Stimulated activated naive B cell treated with anti-CD40 and anti-IgM and Interleukin-4, amounts not matched to agents 10 μg/mL and 1 μg/mL and 100 μg/mL, for 72 hours (primary cell): ENCODE results near the gene NFIB.

Experiments
- ATAC-seq, 2 donors: fragments of 150-1000 bp; cut with Tn5 transposase; replicated peaks; 2 replicates each; pipeline ENCODE4 v1.10.0; 2021; ENCODE audit warnings: moderate library complexity in 1 of 2
- DNase-seq: peaks from one replicate; pipeline ENCODE4 v3.0.0; 2021
- H3K27ac Mint-ChIP-seq: one replicate; pipeline ENCODE4 v1.8.0; 2022; ENCODE audit warnings: mild to moderate bottlenecking, mixed read lengths
- H3K27me3 Mint-ChIP-seq, 2 donors: one replicate each; pipeline ENCODE4 v1.8.0; 2022; ENCODE audit warnings: mixed read lengths in 2 of 2
- H3K36me3 Mint-ChIP-seq, 2 donors: one replicate each; pipeline ENCODE4 v1.8.0; 2022; ENCODE audit warnings: mixed read lengths in 2 of 2, mild to moderate bottlenecking in 1 of 2
- H3K4me1 Mint-ChIP-seq, 2 donors: one replicate each; pipeline ENCODE4 v1.8.0; 2022; ENCODE audit warnings: mixed read lengths in 2 of 2, mild to moderate bottlenecking in 1 of 2
- H3K4me3 Mint-ChIP-seq, 2 donors: one replicate each; pipeline ENCODE4 v1.8.0; 2022; ENCODE audit warnings: mild to moderate bottlenecking in 2 of 2, mixed read lengths in 2 of 2, moderate library complexity in 1 of 2
- H3K9me3 Mint-ChIP-seq, 2 donors: one replicate each; pipeline ENCODE4 v1.8.0; 2022; ENCODE audit warnings: mixed read lengths in 2 of 2, mild to moderate bottlenecking in 1 of 2

The NFIB gene

DNA sequence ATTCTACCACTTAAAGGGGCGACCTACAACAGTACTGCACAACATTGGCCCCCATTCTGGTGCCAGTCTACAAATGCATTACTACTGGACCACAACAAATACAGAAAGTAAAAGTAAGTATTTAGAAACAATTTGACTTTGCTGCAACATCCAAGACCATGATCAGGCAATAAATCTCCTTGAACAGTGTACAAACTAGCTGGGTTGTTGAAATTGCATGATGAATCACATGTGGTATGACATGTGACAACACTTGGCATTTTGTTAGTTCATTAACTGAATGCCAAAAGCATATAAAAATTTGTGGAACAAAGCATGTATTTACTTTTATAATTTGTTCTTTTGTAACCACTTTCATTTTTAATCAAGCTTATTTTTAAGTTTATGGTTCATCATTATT, 270.5 kb downstream of the NFIB start:
- ATAC-seq (no peak), DNase-seq (no peak)
- Mint-ChIP-seq H3K4me1 (no peaks in the 10 kb centered on the region), H3K27ac (no peak overlapping the region), H3K36me3 (no peaks in the 10 kb centered on the region), H3K9me3 (no peaks in the 10 kb centered on the region), H3K27me3 (no peaks in the 10 kb centered on the region), H3K4me3 (no peak overlapping the region)

DNA sequence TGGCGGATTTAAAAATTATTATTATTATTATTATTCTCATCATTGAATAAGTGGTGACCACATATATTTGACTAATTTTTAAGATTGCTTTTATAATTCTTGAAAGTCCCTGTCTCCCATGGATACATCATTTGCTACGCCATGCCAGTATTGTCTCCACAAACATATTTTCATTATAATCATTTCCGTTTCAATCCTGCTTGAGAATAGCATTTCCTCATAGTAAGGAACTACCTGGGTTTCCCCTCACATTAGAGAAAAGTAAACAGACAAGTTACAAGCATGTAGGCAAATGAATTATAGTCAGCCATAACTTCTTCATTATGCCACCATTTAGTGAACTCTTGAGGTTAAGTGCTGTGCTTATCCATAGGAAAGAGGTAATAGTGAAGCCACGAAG, 276.6 kb downstream of the NFIB start:
- Mint-ChIP-seq H3K36me3 (no peaks in the 10 kb centered on the region), H3K27ac (no peak overlapping the region), H3K4me1 (no peaks in the 10 kb centered on the region), H3K4me3 (no peak overlapping the region), H3K9me3 (no peaks in the 10 kb centered on the region), H3K27me3 (no peaks in the 10 kb centered on the region)
- ATAC-seq (no peak), DNase-seq (no peak)

DNA sequence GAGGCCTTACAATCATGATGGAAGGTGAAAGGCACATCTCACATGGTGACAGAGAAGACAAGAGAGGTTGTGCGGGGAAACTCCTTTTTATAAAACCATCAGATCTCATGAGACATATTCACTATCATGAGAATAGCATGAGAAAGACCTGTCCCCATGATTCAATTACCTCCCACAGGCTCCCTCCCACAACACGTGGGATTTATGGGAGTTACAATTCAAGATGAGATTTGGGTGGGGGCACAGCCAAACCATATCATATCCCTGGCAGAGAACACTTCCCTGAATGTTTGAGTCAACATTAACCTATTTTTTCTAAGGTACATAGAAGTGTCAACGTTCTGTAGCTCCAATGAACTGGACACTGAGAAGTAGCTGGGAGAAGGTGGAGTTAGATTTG, 280.9 kb downstream of the NFIB start:
- ATAC-seq = no peak
- no peaks in the 10 kb centered on the region for H3K36me3 Mint-ChIP-seq
- no peak overlapping the region for H3K4me3 Mint-ChIP-seq
- DNase-seq = no peak
- H3K27me3 Mint-ChIP-seq = no peaks in the 10 kb centered on the region
- no peaks in the 10 kb centered on the region for H3K9me3 Mint-ChIP-seq
- H3K4me1 Mint-ChIP-seq = no peaks in the 10 kb centered on the region
- no peak overlapping the region for H3K27ac Mint-ChIP-seq
